Measurements from ENCODE around the gene BICDL1. TPM values are rescaled to one million over a fixed set of nuclear protein-coding genes. Genes with fewer than 3 reads are reported as not detected.
"Not testable (repeated sequence)": the region's sequence is repeated elsewhere in the genome, so short reads cannot be mapped to it uniquely, and the experiment has no call there.

The BICDL1 gene
- total and polyA plus RNA-seq, 2 donors (not counting 3 experiments of a cell fraction or from before 2014, with no cell fraction given): 0.19 TPM; not detected in 1

- no peak overlapping the region for H3K4me3 ChIP-seq (replicated peaks in 1 of 3; ENCODE audit: insufficient read depth in 1 of 3, low read depth in 1 of 3, low read length in 3 of 3)
- no peak overlapping the region for H3K4me2 ChIP-seq (ENCODE audit: insufficient read depth, low read length)
- H3K36me3 ChIP-seq (ENCODE audit: control insufficient read depth in 2 of 2, extremely low read depth in 1 of 2, insufficient read depth in 2 of 2, low read length in 2 of 2): no peaks in the 10 kb centered on the region
- no peaks in the 10 kb centered on the region for H3K9me1 ChIP-seq (replicated peaks; ENCODE audit: control insufficient read depth, extremely low read depth, insufficient read depth, low read length)
- no peak overlapping the region for H3K9ac ChIP-seq (replicated peaks; ENCODE audit: extremely low read depth, insufficient read depth, low read length)
- no peaks in the 10 kb centered on the region for H3K9me3 ChIP-seq (replicated peaks; ENCODE audit: control insufficient read depth, insufficient read depth, low read length)
- H3K27ac ChIP-seq (ENCODE audit: insufficient read depth, low read depth, low read length): no peak overlapping the region
- no peaks in the 10 kb centered on the region for H3K4me1 ChIP-seq (ENCODE audit: control insufficient read depth, extremely low read depth, insufficient read depth, low read length)
- dilution Hi-C loops (cut with MboI; ENCODE audit: extremely low pct_ligation_motif_present, low sequenced_read_pairs): no loop called here
- no TSS peak for BruUV-seq (replicated peaks)
- ChIA-PET CTCF (no interaction called here), POLR2A (no interaction called here)
- FAIRE-seq (no peak), DNase-seq (ENCODE audit: low read depth, low spot score) (no peak)
- H4K20me1 ChIP-seq (replicated peaks; ENCODE audit: control insufficient read depth, extremely low read depth, insufficient read depth, low read length): no peaks in the 10 kb centered on the region
- TF ChIP-seq GATA2 (IDR thresholded peaks at IDR 0.05; ENCODE audit: insufficient read depth, insufficient read length, low read depth, low read length): no peak
- TF ChIP-seq, protein P1, sequence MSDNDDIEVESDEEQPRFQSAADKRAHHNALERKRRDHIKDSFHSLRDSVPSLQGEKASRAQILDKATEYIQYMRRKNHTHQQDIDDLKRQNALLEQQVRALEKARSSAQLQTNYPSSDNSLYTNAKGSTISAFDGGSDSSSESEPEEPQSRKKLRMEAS (IDR thresholded peaks at IDR 0.05; ENCODE audit: insufficient read depth, insufficient read length): no peak
- no peak for TF ChIP-seq POLR2AphosphoS5 (IDR thresholded peaks at IDR 0.05; ENCODE audit: insufficient read depth, low read depth, low read length)
- TF ChIP-seq, protein P2, sequence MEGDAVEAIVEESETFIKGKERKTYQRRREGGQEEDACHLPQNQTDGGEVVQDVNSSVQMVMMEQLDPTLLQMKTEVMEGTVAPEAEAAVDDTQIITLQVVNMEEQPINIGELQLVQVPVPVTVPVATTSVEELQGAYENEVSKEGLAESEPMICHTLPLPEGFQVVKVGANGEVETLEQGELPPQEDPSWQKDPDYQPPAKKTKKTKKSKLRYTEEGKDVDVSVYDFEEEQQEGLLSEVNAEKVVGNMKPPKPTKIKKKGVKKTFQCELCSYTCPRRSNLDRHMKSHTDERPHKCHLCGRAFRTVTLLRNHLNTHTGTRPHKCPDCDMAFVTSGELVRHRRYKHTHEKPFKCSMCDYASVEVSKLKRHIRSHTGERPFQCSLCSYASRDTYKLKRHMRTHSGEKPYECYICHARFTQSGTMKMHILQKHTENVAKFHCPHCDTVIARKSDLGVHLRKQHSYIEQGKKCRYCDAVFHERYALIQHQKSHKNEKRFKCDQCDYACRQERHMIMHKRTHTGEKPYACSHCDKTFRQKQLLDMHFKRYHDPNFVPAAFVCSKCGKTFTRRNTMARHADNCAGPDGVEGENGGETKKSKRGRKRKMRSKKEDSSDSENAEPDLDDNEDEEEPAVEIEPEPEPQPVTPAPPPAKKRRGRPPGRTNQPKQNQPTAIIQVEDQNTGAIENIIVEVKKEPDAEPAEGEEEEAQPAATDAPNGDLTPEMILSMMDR (IDR thresholded peaks at IDR 0.05; ENCODE audit: extremely low read depth in 1 of 2, insufficient read depth in 1 of 2, low read depth in 1 of 2, low read length in 2 of 2): no peak
- TF ChIP-seq FOS (IDR thresholded peaks at IDR 0.05; ENCODE audit: borderline replicate concordance, insufficient read depth, low read length): no peak
- TF ChIP-seq MYC (IDR thresholded peaks at IDR 0.05; ENCODE audit: low read depth, low read length): no peak
- TF ChIP-seq POLR2A (IDR thresholded peaks at IDR 0.05; ENCODE audit: low read depth, low read length): no peak
- no peak for TF ChIP-seq JUN (IDR thresholded peaks at IDR 0.05; ENCODE audit: borderline replicate concordance, insufficient read depth, insufficient read length, low read depth)
- TF ChIP-seq EZH2 (IDR thresholded peaks at IDR 0.05; ENCODE audit: borderline replicate concordance, low read depth, low read length, severe bottlenecking): no peak
- intact Hi-C loops (cut with micrococcal nuclease): no loop called here
- peaks cover 2 to 18% of the 10 kb centered on the region in 2 experiments for H3K27me3 ChIP-seq (ENCODE audit: control insufficient read depth in 2 of 2, insufficient read depth in 2 of 2, low read length in 2 of 2)
- H2AFZ ChIP-seq (ENCODE audit: low read depth, low read length): no peak overlapping the region
- H3K79me2 ChIP-seq (ENCODE audit: control insufficient read depth, insufficient read depth, low read length): no peaks in the 10 kb centered on the region
These were observed 8.8 kb upstream of the BICDL1 start for GRCh38 chr12:119980242-119980641.

DNA sequence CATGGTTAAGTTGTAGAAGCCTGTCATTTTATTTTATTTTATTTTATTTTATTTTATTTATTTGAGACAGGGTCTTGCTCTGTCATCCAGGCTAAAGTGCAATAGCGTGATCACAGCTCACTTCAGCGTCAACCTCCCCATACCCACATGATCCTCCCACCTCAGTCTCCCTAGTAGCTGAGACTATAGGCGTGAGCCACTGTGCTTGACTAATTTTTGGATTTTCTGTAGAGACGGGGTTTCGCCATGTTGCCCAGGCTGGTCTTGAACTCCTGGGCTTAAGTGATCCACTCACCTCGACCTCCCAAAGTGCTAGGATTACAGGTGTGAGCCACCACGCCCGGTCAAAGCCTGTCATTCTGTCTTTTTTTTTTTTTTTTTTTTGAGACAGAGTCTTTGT lies 8.3 kb upstream of the BICDL1 start:
- H3K9me3 ChIP-seq (replicated peaks; ENCODE audit: control insufficient read depth, insufficient read depth, low read length); POLR2A ChIA-PET; H3K4me2 ChIP-seq (ENCODE audit: insufficient read depth, low read length); H3K79me2 ChIP-seq (ENCODE audit: control insufficient read depth, insufficient read depth, low read length); H4K20me1 ChIP-seq (replicated peaks; ENCODE audit: control insufficient read depth, extremely low read depth, insufficient read depth, low read length); FAIRE-seq; dilution Hi-C loops (cut with MboI; ENCODE audit: extremely low pct_ligation_motif_present, low sequenced_read_pairs); H3K4me3 ChIP-seq (replicated peaks in 1 of 3; ENCODE audit: insufficient read depth in 1 of 3, low read depth in 1 of 3, low read length in 3 of 3); BruUV-seq (replicated peaks); H3K9me1 ChIP-seq (replicated peaks; ENCODE audit: control insufficient read depth, extremely low read depth, insufficient read depth, low read length); CTCF ChIA-PET; H3K9ac ChIP-seq (replicated peaks; ENCODE audit: extremely low read depth, insufficient read depth, low read length); H2AFZ ChIP-seq (ENCODE audit: low read depth, low read length); intact Hi-C loops (cut with micrococcal nuclease); H3K36me3 ChIP-seq (ENCODE audit: control insufficient read depth in 2 of 2, extremely low read depth in 1 of 2, insufficient read depth in 2 of 2, low read length in 2 of 2); H3K4me1 ChIP-seq (ENCODE audit: control insufficient read depth, extremely low read depth, insufficient read depth, low read length); H3K27ac ChIP-seq (ENCODE audit: insufficient read depth, low read depth, low read length); DNase-seq (ENCODE audit: low read depth, low spot score): not testable (repeated sequence)
- H3K27me3 ChIP-seq (ENCODE audit: control insufficient read depth in 2 of 2, insufficient read depth in 2 of 2, low read length in 2 of 2): peaks cover 2 to 18% of the 10 kb centered on the region in 2 experiments

Measured in endothelial cell of umbilical vein (primary cell).